Measurements from ENCODE around the gene MRPL14.

MRPL14 gene

GRCh38 chr6:44078827-44079671 lies 48.2 kb downstream of the MRPL14 start:
- peak; percentile 76 for DNase-seq (ENCODE audit: low spot score)

GRCh38 chr6:44078219-44078826 lies 48.9 kb downstream of the MRPL14 start:
- DNase-seq (ENCODE audit: low spot score): no peak

- no peak for DNase-seq (ENCODE audit: low spot score)
Measured at GRCh38 chr6:44077214-44077946, 49.9 kb downstream of the MRPL14 start.

GRCh38 chr6:44076356-44077213 lies 50.7 kb downstream of the MRPL14 start:
- DNase-seq (ENCODE audit: low spot score): no peak

GRCh38 chr6:44075647-44076355 lies 51.5 kb downstream of the MRPL14 start:
- DNase-seq (ENCODE audit: low spot score): no peak

GRCh38 chr6:44074813-44075646 lies 52.2 kb downstream of the MRPL14 start:
- no peak for DNase-seq (ENCODE audit: low spot score)

GRCh38 chr6:44074439-44074812 lies 52.8 kb downstream of the MRPL14 start:
- peak; percentile 84 for DNase-seq (ENCODE audit: low spot score)

- DNase-seq (ENCODE audit: low spot score): no peak
Measured at GRCh38 chr6:44073612-44074438, 53.4 kb downstream of the MRPL14 start.

- DNase-seq (ENCODE audit: low spot score): peak; percentile 98
Measured at GRCh38 chr6:44072959-44073611, 54.2 kb downstream of the MRPL14 start.

- no peak for DNase-seq (ENCODE audit: low spot score)
Measured at GRCh38 chr6:44072452-44072958, 54.7 kb downstream of the MRPL14 start.

GRCh38 chr6:44071670-44072451 lies 55.4 kb downstream of the MRPL14 start:
- DNase-seq (ENCODE audit: low spot score): no peak

- DNase-seq (ENCODE audit: low spot score): no peak
Measured at GRCh38 chr6:44068607-44069296, 58.5 kb downstream of the MRPL14 start.

- DNase-seq (ENCODE audit: low spot score): no peak
Measured at GRCh38 chr6:44067173-44068139, 59.8 kb downstream of the MRPL14 start.

- DNase-seq (ENCODE audit: low spot score): no peak
Measured at GRCh38 chr6:44066394-44067172, 60.7 kb downstream of the MRPL14 start.

GRCh38 chr6:44065443-44066140 lies 61.7 kb downstream of the MRPL14 start:
- DNase-seq (ENCODE audit: low spot score): no peak

Measured in D341Med (cell line).